Psoas muscle (tissue), 8 donors: Measurements from ENCODE around the gene EYA4. TPM values are rescaled to one million over a fixed set of nuclear protein-coding genes. Genes with fewer than 3 reads are reported as not detected.

Experiments
- ATAC-seq, 4 donors: fragments of 200-7000 bp; cut with Tn5 transposase; one replicate each; pipeline ENCODE4 v1.9.1; 2020; ENCODE audit warnings: moderate library complexity in 3 of 4, mild to moderate bottlenecking in 2 of 4
- DNase-seq, 2 donors: peaks; one replicate each; pipeline ENCODE4 v3.0.0-alpha.2; 2020
- H3K27ac ChIP-seq: fragments of 200-600 bp; one replicate; pipeline ENCODE4 v1.8.0; 2022
- H3K27me3 ChIP-seq, 3 donors: fragments of 200-600 bp in 1 of 3; one replicate each; pipeline versions ENCODE4 v1.6.1 to v1.8.0; 2013 to 2022; ENCODE audit warnings: low read length in 2 of 3, mild to moderate bottlenecking in 2 of 3, moderate library complexity in 1 of 3; ENCODE audit not compliant: insufficient read depth in 3 of 3
- H3K36me3 ChIP-seq, 2 donors: fragments of 200-600 bp in 1 of 2; one replicate each; pipeline versions ENCODE4 v1.6.1 to v1.8.0; 2013 to 2022; ENCODE audit warnings: low read depth in 1 of 2, mild to moderate bottlenecking in 1 of 2, moderate library complexity in 1 of 2; ENCODE audit not compliant: insufficient read depth in 1 of 2
- H3K4me1 ChIP-seq: fragments of 200-600 bp; one replicate; pipeline ENCODE4 v1.8.0; 2022
- H3K4me3 ChIP-seq: fragments of 200-600 bp; one replicate; pipeline ENCODE4 v1.8.0; 2022; ENCODE audit warnings: mild to moderate bottlenecking
- H3K9me3 ChIP-seq: fragments of 200-600 bp; one replicate; pipeline ENCODE4 v1.8.0; 2022
- CTCF ChIP-seq: fragments of 200-600 bp; IDR thresholded peaks from one replicate; pipeline ENCODE4 v1.8.0; 2022; ENCODE audit warnings: antibody characterized with exemption
- WGBS, 3 donors: extraction: QIAGEN DNeasy Blood & Tissue Kit; methylation state at CpG; one replicate each; pipeline versions ENCODE4 v1.1.6 to v1.1.7; 2013; 5-methylcytosine and 5-hydroxymethylcytosine counted together
- intact Hi-C, 2 donors: fragments of 100-400 bp; cut with DNase I; formaldehyde crosslinking; loops; one replicate each; pipeline versions ENCODE4 v1.11.0 to v1.14.2; 2022
- polyA plus RNA-seq, 3 donors: library from polyadenylated mRNA; stranded (reverse); fragments of 200-250 nt; gene quantifications; one replicate each; pipeline ENCODE4 v1.2.3, GENCODE V29; 2013
- total RNA-seq, 4 donors: library from RNA; stranded (reverse); fragmentation: NEBNext Ultra II Directional in 2 of 4; extraction: Animal tissue kit (Norgen Biotek cat#: 25700) in 2 of 4; gene quantifications; one replicate each; pipeline versions ENCODE4 v1.2.1 to v1.2.4, GENCODE V29; 2021 to 2023
- donor health status: healthy with polysubstance abuse.
- donor health status: DM: no; HTN: no; CAD: no; lungs with moderate emphysema.
- donor health status: Bipolar disorder and iron deficiency.
- donor health status: healthy.
- donor health status: DM: yes; HTN: yes; CAD: no.
- donor health status: DM: no; HTN: no; CAD: no.
- donor health status: DM: no; HTN: no; CAD: no.
- donor health status: DM: yes; HTN: yes; CAD: no.

EYA4 gene
- total and polyA plus RNA-seq, 7 donors, result 5.6 to 48.3 (median 32.8) TPM

- DNase-seq, result no peak
- H3K27me3 ChIP-seq, result no peaks in the 10 kb centered on the region
- WGBS, 3 donors, result 61 to 77% (median 64%) methylated on average over 4 of the region's 4 CpGs
- H3K9me3 ChIP-seq, result no peaks in the 10 kb centered on the region
- no peak overlapping the region for H3K27ac ChIP-seq
- intact Hi-C loops, result no loop called here
- no peak overlapping the region for H3K4me3 ChIP-seq
- peaks cover 19% of the 10 kb centered on the region for H3K4me1 ChIP-seq
- ATAC-seq, result peak in 3 of 4 donors; percentile 57 to 69 (median 61)
- no peaks in the 10 kb centered on the region for H3K36me3 ChIP-seq
- no peak for TF ChIP-seq CTCF
Measured at GRCh38 chr6:133202610-133203343, 38.4 kb upstream of the EYA4 start.

GRCh38 chr6:133203344-133203697, 37.8 kb upstream of the EYA4 start:
- no peak overlapping the region for H3K4me3 ChIP-seq
- no peaks in the 10 kb centered on the region for H3K9me3 ChIP-seq
- intact Hi-C loops, result no loop called here
- ATAC-seq, result no peak
- no peaks in the 10 kb centered on the region for H3K36me3 ChIP-seq
- no peak for DNase-seq
- H3K27me3 ChIP-seq, result no peaks in the 10 kb centered on the region
- no peak overlapping the region for H3K27ac ChIP-seq
- 82 to 87% (median 83%) methylated on average over 5 of the region's 5 CpGs for WGBS, 3 donors
- TF ChIP-seq CTCF, result no peak
- H3K4me1 ChIP-seq, result peaks cover 19% of the 10 kb centered on the region

- no peak for TF ChIP-seq CTCF
- Histone ChIP-seq H3K27ac (peak overlapping the region; percentile 58), H3K9me3 (peaks cover 3% of the 10 kb centered on the region), H3K27me3 (no peaks in the 10 kb centered on the region), H3K36me3 (no peaks in the 10 kb centered on the region), H3K4me1 (peaks cover 19% of the 10 kb centered on the region), H3K4me3 (peak overlapping the region; percentile 45)
- ATAC-seq (peak in 3 of 4 donors; percentile 54 to 78 (median 65)), DNase-seq (no peak)
- intact Hi-C loops, result no loop called here
Measured at GRCh38 chr6:133205304-133205703, 35.9 kb upstream of the EYA4 start.

DNA sequence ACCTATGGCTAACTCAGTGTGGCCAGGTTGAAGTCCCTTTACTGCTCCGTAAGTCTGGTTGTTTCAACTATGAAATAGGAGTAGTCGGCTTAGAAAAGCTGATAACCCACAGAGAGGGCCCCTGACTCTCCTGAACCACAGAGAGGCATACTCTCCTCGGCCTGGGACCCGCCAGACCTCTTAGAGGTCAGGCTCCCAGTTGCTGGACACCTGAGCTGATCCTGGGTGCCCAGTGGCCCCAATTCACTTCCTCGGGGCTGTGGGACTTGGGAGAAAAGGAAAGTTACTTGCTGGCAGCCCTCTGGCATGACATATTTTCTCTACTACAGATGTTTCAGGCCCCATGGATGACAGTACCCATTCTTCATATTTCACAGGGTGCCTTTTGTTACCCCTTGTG, 34.2 kb upstream of the EYA4 start:
- TF ChIP-seq CTCF, result no peak
- intact Hi-C loops, result no loop called here
- Histone ChIP-seq H3K4me3 (peak overlapping the region; percentile 6), H3K9me3 (peaks cover 3% of the 10 kb centered on the region), H3K27me3 (no peaks in the 10 kb centered on the region), H3K36me3 (no peaks in the 10 kb centered on the region), H3K27ac (peak overlapping the region; percentile 23), H3K4me1 (peaks cover 19% of the 10 kb centered on the region)
- no peak for DNase-seq
- ATAC-seq, result peak; percentile 32 to 46 (median 43)
- WGBS, 3 donors, result 49 to 73% (median 69%) methylated on average over 5 of the region's 5 CpGs

GRCh38 chr6:133207754-133208153, 33.4 kb upstream of the EYA4 start:
- Histone ChIP-seq H3K4me3 (peak overlapping the region; percentile 9), H3K36me3 (no peaks in the 10 kb centered on the region), H3K27ac (peak overlapping the region; percentile 42), H3K9me3 (peaks cover 3% of the 10 kb centered on the region), H3K4me1 (peaks cover 19% of the 10 kb centered on the region), H3K27me3 (no peaks in the 10 kb centered on the region)
- DNase-seq (no peak), ATAC-seq (peak; percentile 32 to 63 (median 49))
- intact Hi-C loops, result no loop called here
- no peak for TF ChIP-seq CTCF
